ENCODE measurements around the gene KDM2B. TPM values are rescaled to one million over a fixed set of nuclear protein-coding genes. Genes with fewer than 3 reads are reported as not detected.

The KDM2B gene
- total and polyA plus RNA-seq, 2 of the 8 experiments (the other 6 are each of a cell fraction or from before 2014, with no cell fraction given): 111 to 162 TPM

DNA sequence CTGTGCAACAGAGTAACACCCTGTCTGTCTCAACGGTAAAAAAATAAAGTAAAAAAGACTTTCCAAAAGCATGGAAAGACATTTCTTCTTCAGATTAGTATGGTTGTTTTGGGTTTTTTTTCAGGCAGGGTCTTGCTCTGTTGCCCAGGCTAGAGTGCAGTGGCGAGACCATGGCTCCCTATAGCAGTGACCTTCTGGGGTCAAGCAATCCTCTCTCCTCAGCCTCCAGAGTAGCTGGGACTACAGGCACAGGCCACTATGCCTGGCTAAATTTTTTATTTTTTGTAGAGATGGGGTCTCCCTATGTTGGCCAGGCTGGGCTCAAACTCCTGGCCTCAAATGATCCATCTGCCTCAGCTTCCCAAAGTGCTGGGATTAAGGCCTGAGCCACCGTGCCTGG lies 72.8 kb downstream of the KDM2B start (continued):
- TF ChIP-seq SAP30 (IDR thresholded peaks at IDR 0.05; ENCODE audit: insufficient read depth, insufficient replicate concordance, low read length): no peak
